ENCODE measurements around the gene ESR2. TPM values are rescaled to one million over a fixed set of nuclear protein-coding genes. Genes with fewer than 3 reads are reported as not detected.

The ESR2 gene
- total and polyA plus RNA-seq, 2 donors (not counting 3 experiments of a cell fraction or from before 2014, with no cell fraction given) = 0.10 to 0.58 TPM

GRCh38 chr14:64198486-64198885 lies 95.7 kb downstream of the ESR2 start:
- no TSS peak for BruUV-seq (replicated peaks)
- dilution Hi-C loops (cut with MboI; ENCODE audit: extremely low pct_ligation_motif_present, low sequenced_read_pairs) = no loop called here
- H3K79me2 ChIP-seq (ENCODE audit: control insufficient read depth, insufficient read depth, low read length) = no peaks in the 10 kb centered on the region
- H3K9me1 ChIP-seq (replicated peaks; ENCODE audit: control insufficient read depth, extremely low read depth, insufficient read depth, low read length) = no peaks in the 10 kb centered on the region
- H3K4me1 ChIP-seq (ENCODE audit: control insufficient read depth, extremely low read depth, insufficient read depth, low read length) = no peaks in the 10 kb centered on the region
- H3K27me3 ChIP-seq (ENCODE audit: control insufficient read depth in 2 of 2, insufficient read depth in 2 of 2, low read length in 2 of 2) = no peaks in the 10 kb centered on the region
- H3K9me3 ChIP-seq (replicated peaks; ENCODE audit: control insufficient read depth, insufficient read depth, low read length) = no peaks in the 10 kb centered on the region
- intact Hi-C loops (cut with micrococcal nuclease) = no loop called here
- no peaks in the 10 kb centered on the region for H4K20me1 ChIP-seq (replicated peaks; ENCODE audit: control insufficient read depth, extremely low read depth, insufficient read depth, low read length)
- H3K27ac ChIP-seq (ENCODE audit: insufficient read depth, low read depth, low read length) = no peak overlapping the region
- ChIA-PET CTCF (no interaction called here), POLR2A (no interaction called here)
- no peak overlapping the region for H3K4me3 ChIP-seq (replicated peaks in 1 of 3; ENCODE audit: insufficient read depth in 1 of 3, low read depth in 1 of 3, low read length in 3 of 3)
- H3K4me2 ChIP-seq (ENCODE audit: insufficient read depth, low read length) = no peak overlapping the region
- DNase-seq (ENCODE audit: low read depth, low spot score) (no peak), FAIRE-seq (no peak)
- no peak overlapping the region for H2AFZ ChIP-seq (ENCODE audit: low read depth, low read length)
- no peak overlapping the region for H3K9ac ChIP-seq (replicated peaks; ENCODE audit: extremely low read depth, insufficient read depth, low read length)
- no peak for TF ChIP-seq FOS (IDR thresholded peaks at IDR 0.05; ENCODE audit: borderline replicate concordance, insufficient read depth, low read length)
- TF ChIP-seq POLR2AphosphoS5 (IDR thresholded peaks at IDR 0.05; ENCODE audit: insufficient read depth, low read depth, low read length) = no peak
- no peak for TF ChIP-seq POLR2A (IDR thresholded peaks at IDR 0.05; ENCODE audit: low read depth, low read length)
- TF ChIP-seq MYC (IDR thresholded peaks at IDR 0.05; ENCODE audit: low read depth, low read length) = no peak
- TF ChIP-seq EZH2 (IDR thresholded peaks at IDR 0.05; ENCODE audit: borderline replicate concordance, low read depth, low read length, severe bottlenecking) = no peak
- TF ChIP-seq JUN (IDR thresholded peaks at IDR 0.05; ENCODE audit: borderline replicate concordance, insufficient read depth, insufficient read length, low read depth) = no peak
- TF ChIP-seq, protein P1, sequence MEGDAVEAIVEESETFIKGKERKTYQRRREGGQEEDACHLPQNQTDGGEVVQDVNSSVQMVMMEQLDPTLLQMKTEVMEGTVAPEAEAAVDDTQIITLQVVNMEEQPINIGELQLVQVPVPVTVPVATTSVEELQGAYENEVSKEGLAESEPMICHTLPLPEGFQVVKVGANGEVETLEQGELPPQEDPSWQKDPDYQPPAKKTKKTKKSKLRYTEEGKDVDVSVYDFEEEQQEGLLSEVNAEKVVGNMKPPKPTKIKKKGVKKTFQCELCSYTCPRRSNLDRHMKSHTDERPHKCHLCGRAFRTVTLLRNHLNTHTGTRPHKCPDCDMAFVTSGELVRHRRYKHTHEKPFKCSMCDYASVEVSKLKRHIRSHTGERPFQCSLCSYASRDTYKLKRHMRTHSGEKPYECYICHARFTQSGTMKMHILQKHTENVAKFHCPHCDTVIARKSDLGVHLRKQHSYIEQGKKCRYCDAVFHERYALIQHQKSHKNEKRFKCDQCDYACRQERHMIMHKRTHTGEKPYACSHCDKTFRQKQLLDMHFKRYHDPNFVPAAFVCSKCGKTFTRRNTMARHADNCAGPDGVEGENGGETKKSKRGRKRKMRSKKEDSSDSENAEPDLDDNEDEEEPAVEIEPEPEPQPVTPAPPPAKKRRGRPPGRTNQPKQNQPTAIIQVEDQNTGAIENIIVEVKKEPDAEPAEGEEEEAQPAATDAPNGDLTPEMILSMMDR (IDR thresholded peaks at IDR 0.05; ENCODE audit: extremely low read depth in 1 of 2, insufficient read depth in 1 of 2, low read depth in 1 of 2, low read length in 2 of 2) = no peak
- no peak for TF ChIP-seq MAX (IDR thresholded peaks at IDR 0.05; ENCODE audit: insufficient read depth, insufficient read length)
- no peaks in the 10 kb centered on the region for H3K36me3 ChIP-seq (ENCODE audit: control insufficient read depth in 2 of 2, extremely low read depth in 1 of 2, insufficient read depth in 2 of 2, low read length in 2 of 2)
